DND-41 (cell line): Measurements from ENCODE around the gene ASXL1.

Experiments used
- ATAC-seq: fragments of 200-7000 bp; cut with Tn5 transposase; 3 replicates; pipeline ENCODE4 v1.9.1; 2021; ENCODE audit warnings: low read depth; ENCODE audit not compliant: insufficient read depth
- DNase-seq: peaks from one replicate; pipeline ENCODE4 v3.0.0-alpha.2; 2020
- H2AFZ ChIP-seq: 2 replicates; pipeline ENCODE4 v1.6.0; 2012; ENCODE audit warnings: low read depth, low read length
- H3K27ac ChIP-seq: 2 replicates; pipeline ENCODE4 v1.5.1; 2012; ENCODE audit warnings: low read length, inconsistent platforms
- H3K27me3 ChIP-seq: fragments of 200-600 bp; sonication (generic); 2 replicates; pipeline ENCODE4 v1.6.0; 2012; ENCODE audit warnings: low read length, mild to moderate bottlenecking, inconsistent platforms; ENCODE audit not compliant: insufficient read depth, poor library complexity
- H3K36me3 ChIP-seq: 2 replicates; pipeline ENCODE4 v1.5.1; 2012; ENCODE audit warnings: low read length, inconsistent platforms; ENCODE audit not compliant: insufficient read depth
- H3K4me1 ChIP-seq: 2 replicates; pipeline ENCODE4 v1.5.1; 2012; ENCODE audit warnings: mild to moderate bottlenecking, low read length; ENCODE audit not compliant: insufficient read depth
- H3K4me2 ChIP-seq: 2 replicates; pipeline ENCODE4 v1.6.0; 2012; ENCODE audit warnings: mild to moderate bottlenecking, moderate library complexity, low read length, inconsistent platforms; ENCODE audit not compliant: insufficient read depth
- H3K4me3 ChIP-seq, 2 experiments: fragments of 200-600 bp in 1 of 2; shearing (Covaris generic) in 1 of 2; 2 replicates each; pipeline ENCODE4 v1.5.1; 2012 to 2016; ENCODE audit warnings: inconsistent platforms in 2 of 2, low read length in 2 of 2, mild to moderate bottlenecking in 2 of 2, low read depth in 1 of 2, moderate library complexity in 1 of 2
- H3K79me2 ChIP-seq: 2 replicates; pipeline ENCODE4 v1.6.0; 2012; ENCODE audit warnings: low read length, inconsistent platforms; ENCODE audit not compliant: insufficient read depth
- H3K9ac ChIP-seq: 2 replicates; pipeline ENCODE4 v1.6.0; 2012; ENCODE audit warnings: low read depth, mild to moderate bottlenecking, inconsistent platforms, low read length, moderate library complexity
- H3K9me3 ChIP-seq: 2 replicates; pipeline ENCODE4 v1.5.1; 2012; ENCODE audit warnings: low read length, moderate library complexity, mild to moderate bottlenecking, inconsistent platforms; ENCODE audit not compliant: insufficient read depth, severe bottlenecking
- H4K20me1 ChIP-seq: 2 replicates; pipeline ENCODE4 v1.6.0; 2012; ENCODE audit warnings: low read length; ENCODE audit not compliant: insufficient read depth
- CTCF ChIP-seq: IDR thresholded peaks from 2 replicates; pipeline ENCODE4 v1.5.1; 2012; ENCODE audit warnings: borderline replicate concordance, low read length, moderate library complexity, mild to moderate bottlenecking; ENCODE audit not compliant: poor library complexity, severe bottlenecking; ENCODE audit errors: extremely low read depth
- EZH2 ChIP-seq: IDR thresholded peaks from 3 replicates; pipeline ENCODE4 v1.6.1; 2012; ENCODE audit warnings: borderline replicate concordance, low read depth, mild to moderate bottlenecking, moderate library complexity, low read length, inconsistent platforms; ENCODE audit not compliant: severe bottlenecking

ASXL1 gene

DNA sequence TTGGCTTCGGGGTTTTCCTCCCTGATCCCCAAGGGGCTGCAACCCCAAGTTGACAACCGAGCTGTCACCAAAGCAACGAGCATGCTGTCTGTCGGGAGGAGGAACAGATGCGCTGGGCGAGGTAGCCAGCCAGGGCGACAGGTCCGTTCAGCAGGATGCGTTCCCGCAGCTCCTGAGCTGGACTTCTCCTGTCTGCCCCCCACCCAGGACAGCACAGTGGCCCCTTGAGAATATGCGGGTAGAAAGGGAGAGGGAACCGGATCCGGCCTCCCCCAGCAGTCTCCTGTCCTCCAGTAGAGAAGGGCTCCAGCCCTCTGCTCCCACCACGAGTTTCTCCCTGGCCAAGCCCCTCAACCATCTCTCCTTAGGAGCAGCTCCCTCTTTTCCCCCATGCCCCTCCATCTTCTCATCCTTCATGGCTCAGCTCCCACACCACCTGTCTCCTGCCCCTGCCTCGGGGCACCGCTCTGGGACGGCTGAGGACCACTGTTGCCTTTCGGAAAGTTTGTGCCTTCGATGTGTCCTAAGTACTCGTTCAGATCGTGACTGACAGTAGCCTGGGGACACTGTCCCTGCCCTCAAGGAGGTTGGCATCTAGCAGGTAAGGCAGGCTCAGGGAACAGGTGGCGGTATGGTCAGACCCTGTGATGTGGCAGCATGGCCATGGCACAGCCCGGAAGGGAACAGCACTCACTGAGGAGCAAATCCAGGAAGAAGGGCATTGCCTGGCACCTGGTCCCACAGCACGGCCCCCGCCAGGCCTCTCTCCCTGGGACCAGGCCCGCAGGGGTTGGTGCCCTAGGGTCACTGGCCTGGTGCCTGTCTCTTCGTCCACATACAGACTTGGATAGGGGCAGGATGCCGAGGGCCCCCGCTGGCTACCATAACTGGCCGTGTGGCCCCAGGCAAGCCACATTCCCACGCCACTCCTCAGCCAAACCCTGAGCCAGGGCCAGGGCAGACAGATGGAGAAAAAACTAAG lies 96.3 kb downstream of the ASXL1 start:
- Histone ChIP-seq H3K4me2 (no peak overlapping the region), H3K4me3 (no peak overlapping the region), H3K9ac (no peak overlapping the region), H2AFZ (no peak overlapping the region), H3K79me2 (peaks cover 14% of the 10 kb centered on the region), H3K4me1 (no peaks in the 10 kb centered on the region), H4K20me1 (peaks cover 77% of the 10 kb centered on the region), H3K27me3 (no peaks in the 10 kb centered on the region), H3K9me3 (no peaks in the 10 kb centered on the region), H3K36me3 (peaks cover 80% of the 10 kb centered on the region), H3K27ac (no peak overlapping the region)
- no peak for TF ChIP-seq CTCF
- TF ChIP-seq EZH2, result no peak
- no peak for DNase-seq
- ATAC-seq, result no peak

DNA sequence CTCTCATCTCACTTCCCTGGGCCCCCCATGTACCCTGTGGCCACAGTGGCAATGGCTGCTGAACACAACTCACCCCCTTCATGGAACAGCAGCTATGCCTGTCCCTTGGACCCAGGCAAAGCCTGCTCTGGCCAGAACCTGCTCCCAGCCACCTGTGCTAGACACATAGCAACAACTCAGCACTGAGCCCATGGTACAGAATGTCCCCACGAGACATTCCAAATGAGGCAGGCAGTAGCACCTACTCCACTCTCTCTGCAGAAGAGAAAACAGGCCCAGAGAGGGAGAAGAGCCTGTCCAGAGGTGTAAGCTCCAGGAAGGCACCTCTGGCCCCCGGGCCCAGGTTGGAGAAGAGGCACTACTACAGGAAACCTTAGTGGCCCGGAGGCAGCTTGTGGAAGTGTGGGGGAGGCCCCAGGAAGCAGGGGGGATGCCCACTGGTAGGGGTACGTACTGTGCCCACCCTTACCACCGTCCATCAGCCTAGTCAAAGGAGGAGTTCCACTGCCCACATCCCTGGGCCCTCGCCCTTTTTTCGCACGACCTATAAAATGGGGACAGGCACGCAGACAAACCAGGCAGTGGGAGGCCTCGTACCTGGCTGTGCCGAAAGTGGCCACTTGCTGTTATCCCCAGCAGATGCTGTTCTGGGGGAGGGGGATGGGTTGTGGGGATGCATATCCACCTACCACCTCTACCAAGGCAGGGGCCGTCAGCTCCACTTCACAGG lies 97.2 kb downstream of the ASXL1 start:
- TF ChIP-seq CTCF (no peak), EZH2 (no peak)
- 0 out of 2 replicates have a peak overlapping the region, but pooled peaks have one; percentile 9 for H3K27ac ChIP-seq
- ATAC-seq (no peak), DNase-seq (no peak)
- H3K79me2 ChIP-seq, result peaks cover 22% of the 10 kb centered on the region
- H4K20me1 ChIP-seq, result peaks cover 71% of the 10 kb centered on the region
- no peak overlapping the region for H3K4me2 ChIP-seq
- no peaks in the 10 kb centered on the region for H3K4me1 ChIP-seq
- no peak overlapping the region for H3K4me3 ChIP-seq
- no peaks in the 10 kb centered on the region for H3K9me3 ChIP-seq
- H3K27me3 ChIP-seq, result no peaks in the 10 kb centered on the region
- no peak overlapping the region for H3K9ac ChIP-seq
- no peak overlapping the region for H2AFZ ChIP-seq
- peaks cover 77% of the 10 kb centered on the region for H3K36me3 ChIP-seq

DNA sequence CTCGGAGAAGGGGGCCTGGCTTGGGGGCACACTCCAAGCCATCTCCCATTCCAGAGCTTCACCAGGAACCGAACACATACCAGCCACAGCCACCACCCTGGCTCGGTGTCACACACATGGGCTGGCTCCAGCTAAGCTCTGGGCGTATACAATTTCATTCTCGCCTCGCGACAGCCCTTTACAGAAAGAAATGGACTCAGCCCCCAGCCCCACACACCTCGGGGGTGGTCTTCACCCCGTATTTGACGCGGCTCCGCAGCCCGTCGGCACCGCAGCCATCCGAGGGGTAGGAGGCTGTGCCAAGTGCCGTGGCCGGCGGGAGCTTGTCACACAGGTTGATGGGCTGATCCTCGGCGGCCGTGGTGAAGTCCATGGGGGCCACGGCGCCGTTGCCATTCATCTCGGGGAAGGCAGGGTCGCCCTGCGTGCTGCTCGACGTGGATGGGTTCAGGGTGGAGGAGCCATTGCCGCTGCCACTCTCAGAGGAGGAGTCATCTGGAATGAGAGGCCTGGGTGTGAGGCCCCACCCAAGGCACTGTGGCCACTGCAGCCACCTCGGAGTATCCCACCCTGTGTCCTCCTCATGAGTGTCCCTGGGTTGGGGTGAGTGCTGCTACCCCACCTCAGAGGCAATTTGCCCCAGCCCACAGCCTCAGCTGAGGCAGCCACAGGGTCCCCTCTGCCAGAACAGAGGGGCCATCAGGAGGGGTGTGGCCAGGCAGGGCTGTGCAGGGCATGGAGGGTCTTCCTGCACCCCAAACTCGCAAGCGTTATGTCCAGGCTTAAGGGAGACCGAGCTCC lies 98.0 kb downstream of the ASXL1 start:
- Histone ChIP-seq H3K9ac (no peak overlapping the region), H3K4me2 (no peak overlapping the region)

More for the DNA sequence above, 98.0 kb downstream of the ASXL1 start:
- Histone ChIP-seq H3K4me1 (no peaks in the 10 kb centered on the region), H3K4me3 (no peak overlapping the region), H2AFZ (no peak overlapping the region), H4K20me1 (peaks cover 71% of the 10 kb centered on the region), H3K27me3 (no peaks in the 10 kb centered on the region), H3K9me3 (no peaks in the 10 kb centered on the region), H3K27ac (no peak overlapping the region), H3K36me3 (peaks cover 77% of the 10 kb centered on the region), H3K79me2 (peaks cover 29% of the 10 kb centered on the region)
- TF ChIP-seq EZH2, result no peak
- no peak for TF ChIP-seq CTCF
- no peak for ATAC-seq
- DNase-seq, result no peak
